Middle frontal gyrus (tissue), 1 donor: Measurements from ENCODE around the gene VASH1.

Experiments
- DNase-seq: peaks from one replicate; pipeline ENCODE4 v3.0.0-alpha.2; 2015; ENCODE audit warnings: low spot score; ENCODE audit errors: extremely low spot score

VASH1 gene

GRCh38 chr14:76770521-76771436 lies 9.5 kb downstream of the VASH1 start:
- DNase-seq: no peak

- DNase-seq: no peak
Observed at GRCh38 chr14:76771437-76771980, 10.2 kb downstream of the VASH1 start.

- no peak for DNase-seq
Observed at GRCh38 chr14:76772300-76773187, 11.3 kb downstream of the VASH1 start.

GRCh38 chr14:76773188-76773885 lies 12.1 kb downstream of the VASH1 start:
- DNase-seq: no peak

GRCh38 chr14:76773956-76774820 lies 12.9 kb downstream of the VASH1 start:
- DNase-seq: no peak

- DNase-seq: no peak
Observed at GRCh38 chr14:76774821-76775694, 13.8 kb downstream of the VASH1 start.

- no peak for DNase-seq
Observed at GRCh38 chr14:76775695-76776427, 14.6 kb downstream of the VASH1 start.

- DNase-seq: no peak
Observed at GRCh38 chr14:76776428-76777251, 15.4 kb downstream of the VASH1 start.

- DNase-seq: no peak
Observed at GRCh38 chr14:76777721-76778120, 16.5 kb downstream of the VASH1 start.

- DNase-seq: no peak
Observed at GRCh38 chr14:76778546-76779215, 17.4 kb downstream of the VASH1 start.

GRCh38 chr14:76779221-76780057 lies 18.2 kb downstream of the VASH1 start:
- DNase-seq: no peak

GRCh38 chr14:76780058-76780345 lies 18.7 kb downstream of the VASH1 start:
- DNase-seq: no peak

GRCh38 chr14:76780360-76780759 lies 19.1 kb downstream of the VASH1 start:
- no peak for DNase-seq

- no peak for DNase-seq
Observed at GRCh38 chr14:76780875-76781647, 19.8 kb downstream of the VASH1 start.

- no peak for DNase-seq
Observed at GRCh38 chr14:76781648-76782051, 20.4 kb downstream of the VASH1 start.
